IMR-90 (cell line): ENCODE measurements around the gene PRMT7. TPM values are rescaled to one million over a fixed set of nuclear protein-coding genes. Genes with fewer than 3 reads are reported as not detected.

Source experiments
- ATAC-seq: fragments of 200-7000 bp; cut with Tn5 transposase; 2 replicates; pipeline ENCODE4 v1.9.1; 2020; ENCODE audit warnings: low read depth, mild to moderate bottlenecking, moderate library complexity
- BruUV-seq: library from RNA; stranded (reverse); fragments of 400-500 nt; replicated peaks from 2 replicates; lab custom pipeline; 2021; lab: Mats Ljungman, UMichigan
- CTCF ChIA-PET: fragments of 300-600 bp; formaldehyde crosslinking; extraction: SDS; loops from one replicate; lab custom pipeline; 2021; ENCODE audit warnings: antibody characterized with exemption; lab: Yijun Ruan, JAX
- POLR2A ChIA-PET: fragments of 300-600 bp; sonication (Branson Sonifier 250); formaldehyde crosslinking; loops from one replicate; lab custom pipeline; 2022; ENCODE audit warnings: antibody characterized with exemption; ENCODE audit not compliant: unreplicated experiment; lab: Charles Lee
- DNase-seq: peaks from one replicate; pipeline ENCODE4 v3.0.0; 2013
- H2AFZ ChIP-seq: replicated peaks from 2 replicates; pipeline ENCODE3; 2013; ENCODE audit warnings: low read length, mild to moderate bottlenecking; ENCODE audit not compliant: poor library complexity
- H2AK5ac ChIP-seq: 2 replicates; pipeline ENCODE4 v1.6.1; 2013; ENCODE audit warnings: low read depth, low read length, inconsistent platforms
- H2AK9ac ChIP-seq: replicated peaks from 2 replicates; pipeline ENCODE3; 2013; ENCODE audit warnings: mild to moderate bottlenecking, low read depth, low read length, moderate library complexity; ENCODE audit not compliant: poor library complexity
- H2BK120ac ChIP-seq: 2 replicates; pipeline ENCODE4 v1.6.1; 2013; ENCODE audit warnings: low read depth, low read length, inconsistent platforms
- H2BK15ac ChIP-seq: 3 replicates; pipeline ENCODE4 v1.6.1; 2013; ENCODE audit warnings: low read depth, low read length, inconsistent platforms
- H2BK20ac ChIP-seq: 2 replicates; pipeline ENCODE4 v1.6.1; 2013; ENCODE audit warnings: low read depth, mild to moderate bottlenecking, inconsistent platforms, low read length, moderate library complexity
- H2BK5ac ChIP-seq: 2 replicates; pipeline ENCODE4 v1.6.1; 2013; ENCODE audit warnings: mild to moderate bottlenecking, low read depth, low read length, inconsistent platforms; ENCODE audit not compliant: poor library complexity, severe bottlenecking
- H3K14ac ChIP-seq: replicated peaks from 2 replicates; pipeline ENCODE4 v1.6.1; 2013; ENCODE audit warnings: low read depth, low read length, inconsistent platforms
- H3K18ac ChIP-seq: 2 replicates; pipeline ENCODE4 v1.6.1; 2013; ENCODE audit warnings: low read depth, low read length, control low read depth
- H3K23ac ChIP-seq: 2 replicates; pipeline ENCODE4 v1.6.1; 2013; ENCODE audit warnings: low read depth, low read length, inconsistent platforms
- H3K27ac ChIP-seq: 2 replicates; pipeline ENCODE4 v1.5.1; 2013; ENCODE audit warnings: mild to moderate bottlenecking, control low read depth, low read length; ENCODE audit not compliant: insufficient read depth
- H3K27me3 ChIP-seq: 2 replicates; pipeline ENCODE4 v1.6.1; 2013; ENCODE audit warnings: low read length; ENCODE audit not compliant: control insufficient read depth, insufficient read depth
- H3K36me3 ChIP-seq: 2 replicates; pipeline ENCODE4 v1.6.1; 2013; ENCODE audit warnings: low read length, mixed read lengths; ENCODE audit not compliant: control insufficient read depth, insufficient read depth
- H3K4ac ChIP-seq: 2 replicates; pipeline ENCODE4 v1.6.1; 2013; ENCODE audit warnings: low read depth, low read length, inconsistent platforms
- H3K4me1 ChIP-seq: 2 replicates; pipeline ENCODE4 v1.6.1; 2013; ENCODE audit warnings: low read length, mixed read lengths; ENCODE audit not compliant: control insufficient read depth, insufficient read depth
- H3K4me2 ChIP-seq: 2 replicates; pipeline ENCODE4 v1.6.1; 2013; ENCODE audit warnings: low read depth, mild to moderate bottlenecking, control low read depth, low read length, moderate library complexity
- H3K4me3 ChIP-seq: 2 replicates; pipeline ENCODE4 v1.5.1; 2013; ENCODE audit warnings: low read depth, mild to moderate bottlenecking, control low read depth, low read length, moderate library complexity; ENCODE audit not compliant: insufficient read depth
- H3K56ac ChIP-seq: 2 replicates; pipeline ENCODE4 v1.6.1; 2013; ENCODE audit warnings: low read length, inconsistent platforms; ENCODE audit not compliant: insufficient read depth; ENCODE audit errors: extremely low read depth
- H3K79me1 ChIP-seq, 2 experiments: 2 replicates each; pipeline ENCODE4 v1.6.1; 2013; ENCODE audit warnings: low read length in 2 of 2, inconsistent platforms in 1 of 2, low read depth in 1 of 2
- H3K9ac ChIP-seq: 2 replicates; pipeline ENCODE4 v1.6.1; 2013; ENCODE audit warnings: low read depth, low read length, control low read depth
- H3K9me1 ChIP-seq: 2 replicates; pipeline ENCODE4 v1.6.1; 2013; ENCODE audit warnings: low read length, inconsistent platforms; ENCODE audit not compliant: insufficient read depth
- H3K9me3 ChIP-seq: 2 replicates; pipeline ENCODE4 v1.6.1; 2013; ENCODE audit warnings: low read length; ENCODE audit not compliant: control insufficient read depth, insufficient read depth
- H4K20me1 ChIP-seq: 2 replicates; pipeline ENCODE4 v1.6.1; 2013; ENCODE audit warnings: low read length, inconsistent platforms; ENCODE audit not compliant: insufficient read depth
- H4K5ac ChIP-seq: 2 replicates; pipeline ENCODE4 v1.6.1; 2013; ENCODE audit warnings: mild to moderate bottlenecking, low read depth, low read length, control low read depth
- H4K8ac ChIP-seq, 2 experiments: 2 replicates each; pipeline ENCODE4 v1.6.1; 2013; ENCODE audit warnings: low read depth in 2 of 2, low read length in 2 of 2, control low read depth in 1 of 2, inconsistent platforms in 1 of 2
- H4K91ac ChIP-seq: 2 replicates; pipeline ENCODE4 v1.6.1; 2013; ENCODE audit warnings: low read depth, low read length, inconsistent platforms; ENCODE audit not compliant: insufficient read depth
- BHLHE40 ChIP-seq: fragments of 150-350 bp; IDR thresholded peaks from 2 replicates; pipeline ENCODE4 v1.6.1; 2016; ENCODE audit warnings: mild to moderate bottlenecking, low read depth, low read length
- CHD1 ChIP-seq: IDR thresholded peaks from 2 replicates; pipeline ENCODE4 v1.6.1; 2012; ENCODE audit warnings: low read depth, low read length, improper control_type of control experiment
- FOS ChIP-seq: fragments of 150-350 bp; IDR thresholded peaks from 2 replicates; pipeline ENCODE4 v1.6.1; 2016; ENCODE audit warnings: low read depth, low read length
- MAFK ChIP-seq: IDR thresholded peaks from 2 replicates; pipeline ENCODE4 v1.6.1; 2012; ENCODE audit warnings: low read depth, low read length, improper control_type of control experiment
- MAZ ChIP-seq: IDR thresholded peaks from 2 replicates; pipeline ENCODE4 v1.6.1; 2012; ENCODE audit warnings: low read depth, mild to moderate bottlenecking, low read length, improper control_type of control experiment, moderate library complexity, borderline replicate concordance
- MXI1 ChIP-seq: IDR thresholded peaks from 2 replicates; pipeline ENCODE4 v1.6.1; 2012; ENCODE audit warnings: low read depth, mild to moderate bottlenecking, low read length, moderate library complexity, borderline replicate concordance
- NFE2L2 ChIP-seq: fragments of 150-350 bp; IDR thresholded peaks from 2 replicates; pipeline ENCODE4 v1.6.1; 2016; ENCODE audit warnings: low read depth, mild to moderate bottlenecking, low read length
- POLR2A ChIP-seq: IDR thresholded peaks from 2 replicates; pipeline ENCODE4 v1.6.1; 2012; ENCODE audit warnings: mild to moderate bottlenecking, low read depth, low read length
- WGBS, 2 experiments: methylation state at CpG; one replicate each; pipeline versions ENCODE4 v1.1.5 to v1.1.7; 2013; ENCODE audit warnings: missing lambda C conversion rate in 2 of 2; ENCODE audit not compliant: insufficient read length in 1 of 2; ENCODE audit errors: extremely low coverage in 2 of 2; 5-methylcytosine and 5-hydroxymethylcytosine counted together
- dilution Hi-C: fragments of 300-500 bp; cut with HindIII; formaldehyde crosslinking; loops from one replicate; pipeline ENCODE4 v1.14.3; 2018; ENCODE audit warnings: low sequenced_read_pairs; ENCODE audit not compliant: unreplicated experiment
- in situ Hi-C: fragments of 300-500 bp; cut with MboI; formaldehyde crosslinking; loops from 3 replicates; pipeline ENCODE4 v1.14.3; 2019; ENCODE audit warnings: low sequenced_read_pairs, inconsistent platforms, mixed read lengths
- intact Hi-C: fragments of 100-400 bp; cut with micrococcal nuclease; formaldehyde crosslinking; loops from 2 replicates; pipeline ENCODE4 v1.10.0; 2022
- polyA plus RNA-seq, 3 experiments: library from polyadenylated mRNA; depleted of rRNA; stranded (reverse); fragments of >200 nt; gene quantifications; 2 replicates each; pipeline ENCODE4 v1.2.3, GENCODE V29; 2012; ENCODE audit warnings: low replicate concordance in 1 of 3
- total RNA-seq: library from RNA; depleted of rRNA; stranded (reverse); fragments of >200 nt; gene quantifications from 2 replicates; pipeline ENCODE4 v1.2.3, GENCODE V29; 2012
- TF ChIP-seq, protein P1 (sequence below): fragments of 150-350 bp; IDR thresholded peaks from 2 replicates; pipeline ENCODE4 v1.6.1; 2016; ENCODE audit warnings: low read depth, mild to moderate bottlenecking, low read length, moderate library complexity, borderline replicate concordance

PRMT7 gene
- total and polyA plus RNA-seq, 2 of the 4 experiments (the other 2 are of a cell fraction): 63.1 to 68.6 TPM

DNA sequence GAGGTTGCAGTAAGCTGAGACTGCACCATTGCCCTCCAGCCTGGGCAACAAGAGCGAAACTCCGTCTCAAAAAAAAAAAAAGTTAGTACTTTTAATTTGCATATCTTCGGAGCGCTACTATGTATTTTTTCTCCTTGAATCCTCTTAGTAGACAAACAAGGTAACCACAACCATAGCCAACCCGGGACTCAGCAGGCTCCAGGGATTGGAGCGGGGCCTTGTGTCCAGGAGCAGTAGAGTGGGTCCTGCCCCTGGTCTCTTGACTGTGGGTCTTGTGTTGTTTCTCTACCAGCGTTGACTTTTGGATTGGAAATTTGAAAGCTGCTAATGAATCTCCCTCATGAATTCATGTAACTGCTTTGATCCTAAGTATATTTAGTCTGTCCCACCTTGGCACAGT, 32.3 kb downstream of the PRMT7 start:
- no peak overlapping the region for H3K9ac ChIP-seq
- DNase-seq (no peak), ATAC-seq (no peak)
- no peak overlapping the region for H4K5ac ChIP-seq
- no peaks in the 10 kb centered on the region for H3K4me1 ChIP-seq
- H2BK20ac ChIP-seq: no peak overlapping the region
- in situ Hi-C loops (no loop called here), intact Hi-C loops (no loop called here), dilution Hi-C loops (no loop called here)
- TF ChIP-seq BHLHE40 (no peak), CHD1 (no peak), MAZ (no peak), POLR2A (no peak), MAFK (no peak), FOS (no peak), NFE2L2 (no peak), MXI1 (no peak)
- TF ChIP-seq, protein P1, sequence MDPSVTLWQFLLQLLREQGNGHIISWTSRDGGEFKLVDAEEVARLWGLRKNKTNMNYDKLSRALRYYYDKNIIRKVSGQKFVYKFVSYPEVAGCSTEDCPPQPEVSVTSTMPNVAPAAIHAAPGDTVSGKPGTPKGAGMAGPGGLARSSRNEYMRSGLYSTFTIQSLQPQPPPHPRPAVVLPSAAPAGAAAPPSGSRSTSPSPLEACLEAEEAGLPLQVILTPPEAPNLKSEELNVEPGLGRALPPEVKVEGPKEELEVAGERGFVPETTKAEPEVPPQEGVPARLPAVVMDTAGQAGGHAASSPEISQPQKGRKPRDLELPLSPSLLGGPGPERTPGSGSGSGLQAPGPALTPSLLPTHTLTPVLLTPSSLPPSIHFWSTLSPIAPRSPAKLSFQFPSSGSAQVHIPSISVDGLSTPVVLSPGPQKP: no peak
- POLR2A ChIA-PET: no interaction called here
- H3K27ac ChIP-seq: no peak overlapping the region
- no peaks in the 10 kb centered on the region for H4K20me1 ChIP-seq
- no TSS peak for BruUV-seq
- no peak overlapping the region for H2BK120ac ChIP-seq
- no peak overlapping the region for H2BK5ac ChIP-seq
- no peak overlapping the region for H3K18ac ChIP-seq
- no peak overlapping the region for H2AK5ac ChIP-seq
- H2AFZ ChIP-seq: no peak overlapping the region
- WGBS, 2 experiments: no CpG with 5 or more reads among the region's 7 CpGs
- H3K9me1 ChIP-seq: peaks cover 4% of the 10 kb centered on the region; the same call in 1 of the 2 replicates
- no peak overlapping the region for H4K91ac ChIP-seq
- CTCF ChIA-PET: no interaction called here
- H3K79me1 ChIP-seq: no peaks in the 10 kb centered on the region
- peaks cover 62% of the 10 kb centered on the region for H3K36me3 ChIP-seq
- no peak overlapping the region for H3K23ac ChIP-seq
- H3K4me2 ChIP-seq: no peak overlapping the region
- H3K56ac ChIP-seq: no peak overlapping the region
- no peak overlapping the region for H4K8ac ChIP-seq
- H2BK15ac ChIP-seq: no peak overlapping the region
- no peak overlapping the region for H3K4ac ChIP-seq
- H3K14ac ChIP-seq: no peak overlapping the region
- no peak overlapping the region for H3K4me3 ChIP-seq
- H3K27me3 ChIP-seq: no peaks in the 10 kb centered on the region
- H2AK9ac ChIP-seq: no peak overlapping the region
- no peaks in the 10 kb centered on the region for H3K9me3 ChIP-seq
